Stomach smooth muscle (tissue), 2 donors: ENCODE results near the gene SCUBE3.

Experiments
- H3K27ac ChIP-seq: one replicate; pipeline ENCODE4 v1.7.0; 2013; ENCODE audit warnings: mild to moderate bottlenecking, low read length, inconsistent platforms
- H3K27me3 ChIP-seq, 2 donors: one replicate each; pipeline ENCODE4 v1.7.0; 2013; ENCODE audit warnings: low read length in 2 of 2; ENCODE audit not compliant: insufficient read depth in 2 of 2, control insufficient read depth in 1 of 2
- H3K36me3 ChIP-seq, 2 donors: one replicate each; pipeline ENCODE4 v1.7.0; 2013; ENCODE audit warnings: low read length in 2 of 2; ENCODE audit not compliant: control insufficient read depth in 2 of 2, insufficient read depth in 2 of 2
- H3K4me1 ChIP-seq: one replicate; pipeline ENCODE4 v1.7.0; 2013; ENCODE audit warnings: low read length; ENCODE audit not compliant: control insufficient read depth, insufficient read depth
- H3K4me3 ChIP-seq, 2 donors: one replicate each; pipeline ENCODE4 v1.7.0; 2013; ENCODE audit warnings: low read length in 2 of 2
- H3K9ac ChIP-seq, 2 donors: one replicate each; pipeline ENCODE4 v1.7.0; 2013; ENCODE audit warnings: low read length in 2 of 2, mild to moderate bottlenecking in 1 of 2
- H3K9me3 ChIP-seq, 2 donors: one replicate each; pipeline ENCODE4 v1.7.0; 2013; ENCODE audit warnings: low read length in 2 of 2; ENCODE audit not compliant: control insufficient read depth in 2 of 2
- donor health status: healthy.
- donor health status: Pancreatic carcinoma.

SCUBE3 gene

DNA sequence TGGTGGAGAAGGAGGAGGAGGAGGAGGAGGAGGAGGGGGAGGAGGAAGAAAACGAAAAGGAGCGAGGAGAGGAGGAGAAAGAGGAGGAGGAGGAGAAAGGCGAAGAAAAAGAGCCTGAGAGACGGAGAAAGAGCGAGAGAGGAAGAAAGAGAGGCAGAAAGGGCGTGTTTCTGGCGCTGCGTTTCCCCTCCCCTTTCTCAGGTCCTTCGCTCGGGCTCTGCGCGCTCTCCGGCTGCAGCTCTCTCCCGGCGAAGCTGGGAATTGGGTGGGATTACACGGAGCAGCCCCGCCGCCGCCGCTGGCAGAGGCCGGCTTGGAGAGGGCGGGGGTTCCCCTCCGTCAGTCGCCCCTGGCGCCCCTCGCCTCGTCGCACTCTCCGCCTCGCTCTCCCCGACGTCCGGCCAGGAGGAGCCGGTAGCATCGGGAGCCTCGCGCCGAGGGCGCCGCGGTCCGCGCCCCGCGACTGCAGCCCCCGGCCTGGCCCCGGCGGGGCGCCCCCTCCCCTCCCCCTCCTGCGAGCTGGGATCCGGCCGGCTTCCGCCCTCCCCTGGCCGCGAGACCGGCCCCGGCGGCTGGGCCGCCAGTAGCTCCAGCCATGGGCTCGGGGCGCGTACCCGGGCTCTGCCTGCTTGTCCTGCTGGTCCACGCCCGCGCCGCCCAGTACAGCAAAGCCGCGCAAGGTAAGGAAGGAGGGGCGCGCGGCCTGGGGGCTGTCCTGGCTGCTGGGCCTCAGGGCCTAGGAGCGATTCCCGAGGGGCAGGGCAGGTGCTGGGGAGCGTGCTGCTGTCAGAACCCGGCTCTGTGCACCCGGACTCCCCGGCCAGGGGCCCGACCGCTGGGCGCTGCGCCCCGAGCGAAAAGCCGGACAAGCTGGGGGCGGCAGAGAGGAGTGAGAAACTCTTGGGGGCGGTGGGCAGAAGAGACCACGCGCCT lies at the start of gene SCUBE3:
TSS of gene SCUBE3 (plus strand) at position 133 of the 933 bp plus-strand sequence. CDS start at position 596, 463 bp downstream.
- no peaks in the 10 kb centered on the region for H3K36me3 ChIP-seq
- H3K4me3 ChIP-seq: peak within 1 kb of the TSS; percentile 41 to 71
- H3K9me3 ChIP-seq: no peaks in the 10 kb centered on the region
- H3K27ac ChIP-seq: no peak within 1 kb of the TSS
- H3K9ac ChIP-seq: no peak within 1 kb of the TSS
- H3K4me1 ChIP-seq: peaks cover 24% of the 10 kb centered on the region
- H3K27me3 ChIP-seq: peaks cover 45 to 52% of the 10 kb centered on the region in 2 donors

- Histone ChIP-seq H3K36me3 (no peaks in the 10 kb centered on the region), H3K4me3 (no peak overlapping the region), H3K4me1 (peaks cover 2% of the 10 kb centered on the region), H3K27ac (no peak overlapping the region), H3K27me3 (peaks cover 0 to 2% of the 10 kb centered on the region in 2 donors), H3K9ac (no peak overlapping the region), H3K9me3 (no peaks in the 10 kb centered on the region)
Measured at GRCh38 chr6:35164277-35164676, 49.5 kb upstream of the SCUBE3 start.

DNA sequence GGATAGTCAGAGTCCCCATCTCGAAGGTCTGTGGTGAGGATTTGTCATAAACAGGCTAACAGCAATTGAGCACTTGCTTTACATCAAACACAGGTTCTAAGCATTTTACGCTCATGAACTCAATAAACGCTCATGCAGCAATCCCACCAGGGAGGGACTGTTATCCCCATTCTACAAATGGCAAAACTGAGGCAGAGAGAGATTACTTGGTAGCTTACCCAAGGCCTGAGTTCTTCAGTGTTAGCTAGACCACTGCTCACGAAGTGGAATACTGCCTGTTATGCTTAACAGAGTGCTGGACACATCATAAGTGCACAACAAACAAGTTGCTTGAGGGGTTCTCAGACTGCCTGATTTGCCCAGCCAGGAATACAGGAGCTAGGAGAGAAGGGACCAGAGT lies 48.9 kb upstream of the SCUBE3 start:
- Histone ChIP-seq H3K4me3 (no peak overlapping the region), H3K27me3 (peaks cover 0 to 2% of the 10 kb centered on the region in 2 donors), H3K9me3 (no peaks in the 10 kb centered on the region), H3K9ac (no peak overlapping the region), H3K4me1 (peaks cover 2% of the 10 kb centered on the region), H3K36me3 (no peaks in the 10 kb centered on the region), H3K27ac (no peak overlapping the region)

DNA sequence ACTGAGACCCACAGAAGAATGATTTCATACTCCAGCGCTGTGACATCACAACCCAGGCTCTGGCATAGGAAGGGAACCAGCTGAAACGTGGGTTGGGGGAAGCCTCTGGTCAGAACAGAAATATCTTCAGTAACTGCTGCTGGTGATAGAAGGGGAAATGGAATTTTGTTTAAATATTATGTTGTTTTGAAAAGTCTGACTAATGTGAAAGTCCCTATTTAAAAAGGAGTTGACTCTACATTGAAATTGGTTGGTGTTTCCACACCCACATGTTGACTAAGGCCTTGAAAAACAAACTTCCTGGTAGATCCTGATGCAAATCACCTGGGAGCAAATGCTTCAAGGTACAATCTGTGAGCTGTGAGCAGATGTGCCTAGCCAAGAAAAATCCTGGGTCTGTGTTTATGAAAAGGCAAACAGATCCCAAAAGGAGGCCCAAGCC lies 48.1 kb upstream of the SCUBE3 start:
- Histone ChIP-seq H3K9me3 (no peaks in the 10 kb centered on the region), H3K9ac (no peak overlapping the region), H3K4me3 (no peak overlapping the region), H3K27ac (no peak overlapping the region), H3K27me3 (peaks cover 0 to 2% of the 10 kb centered on the region in 2 donors), H3K36me3 (no peaks in the 10 kb centered on the region), H3K4me1 (peaks cover 2% of the 10 kb centered on the region)

DNA sequence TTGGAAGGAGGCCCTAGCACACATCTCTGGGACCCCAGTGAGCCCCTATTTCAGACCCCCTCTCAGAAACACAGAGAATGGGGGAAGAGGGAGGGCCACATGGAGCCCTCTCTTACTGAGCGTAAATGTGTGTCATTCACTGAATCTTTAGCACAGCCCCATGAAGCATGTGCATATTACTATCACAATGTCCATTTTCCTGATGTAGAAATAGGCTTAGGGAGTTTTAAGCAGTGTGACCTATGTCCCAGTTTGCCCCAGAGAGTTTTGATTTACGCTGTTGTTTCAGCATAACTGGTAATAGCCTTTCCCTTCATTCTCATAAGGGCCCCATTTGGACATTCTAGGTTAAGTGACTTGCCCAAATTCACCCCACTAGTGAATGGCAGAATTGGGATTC lies 47.6 kb upstream of the SCUBE3 start:
- Histone ChIP-seq H3K9me3 (no peaks in the 10 kb centered on the region), H3K27ac (no peak overlapping the region), H3K27me3 (peaks cover 0 to 2% of the 10 kb centered on the region in 2 donors), H3K4me1 (peaks cover 2% of the 10 kb centered on the region), H3K36me3 (no peaks in the 10 kb centered on the region), H3K4me3 (no peak overlapping the region), H3K9ac (no peak overlapping the region)

DNA sequence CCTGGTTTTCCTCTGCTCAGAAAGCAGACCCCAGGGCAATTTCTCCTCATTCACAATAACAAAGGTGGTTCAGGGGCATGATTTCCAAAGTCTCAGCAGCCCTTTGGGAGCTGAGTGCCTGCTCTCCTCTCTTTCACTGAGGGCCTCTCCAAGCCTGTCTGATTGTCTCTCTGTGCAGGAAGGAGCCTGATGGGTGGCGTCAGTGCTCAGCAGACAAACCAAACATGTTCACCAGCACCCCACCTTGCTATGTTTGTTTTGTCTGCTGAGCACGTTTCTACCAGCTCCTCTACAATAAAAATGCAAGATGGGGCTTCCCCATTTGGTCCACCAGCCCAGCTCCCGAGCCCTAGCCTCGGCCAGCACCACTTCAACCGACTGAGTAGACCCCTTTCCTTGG lies 47.2 kb upstream of the SCUBE3 start:
- Histone ChIP-seq H3K4me1 (peaks cover 2% of the 10 kb centered on the region), H3K9me3 (no peaks in the 10 kb centered on the region), H3K27ac (no peak overlapping the region), H3K36me3 (no peaks in the 10 kb centered on the region), H3K27me3 (peaks cover 0 to 2% of the 10 kb centered on the region in 2 donors), H3K4me3 (no peak overlapping the region), H3K9ac (no peak overlapping the region)

DNA sequence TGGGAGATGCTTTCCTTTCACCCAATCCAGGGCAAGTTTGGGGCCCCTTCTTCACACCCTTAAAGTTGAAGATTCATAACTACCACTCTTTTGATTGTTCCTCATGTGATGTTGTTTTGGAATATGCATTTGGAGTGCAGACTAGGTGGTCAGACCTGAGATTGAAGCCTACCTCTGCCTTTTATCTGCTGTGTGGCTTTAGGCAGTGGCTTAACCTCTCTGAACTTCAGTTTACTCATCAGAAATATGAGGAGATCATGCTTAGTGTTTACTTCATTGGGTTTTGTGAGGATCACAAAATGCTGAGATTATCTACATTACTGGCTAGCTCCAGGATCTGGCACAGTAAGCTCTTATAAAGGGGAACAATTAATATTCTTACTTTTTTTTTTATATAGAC lies 46.3 kb upstream of the SCUBE3 start:
- no peak overlapping the region for H3K4me3 ChIP-seq
- peaks cover 2% of the 10 kb centered on the region for H3K4me1 ChIP-seq
- H3K27me3 ChIP-seq: peaks cover 0 to 2% of the 10 kb centered on the region in 2 donors
- H3K9me3 ChIP-seq: no peaks in the 10 kb centered on the region
- no peak overlapping the region for H3K27ac ChIP-seq
- no peak overlapping the region for H3K9ac ChIP-seq
- H3K36me3 ChIP-seq: no peaks in the 10 kb centered on the region

DNA sequence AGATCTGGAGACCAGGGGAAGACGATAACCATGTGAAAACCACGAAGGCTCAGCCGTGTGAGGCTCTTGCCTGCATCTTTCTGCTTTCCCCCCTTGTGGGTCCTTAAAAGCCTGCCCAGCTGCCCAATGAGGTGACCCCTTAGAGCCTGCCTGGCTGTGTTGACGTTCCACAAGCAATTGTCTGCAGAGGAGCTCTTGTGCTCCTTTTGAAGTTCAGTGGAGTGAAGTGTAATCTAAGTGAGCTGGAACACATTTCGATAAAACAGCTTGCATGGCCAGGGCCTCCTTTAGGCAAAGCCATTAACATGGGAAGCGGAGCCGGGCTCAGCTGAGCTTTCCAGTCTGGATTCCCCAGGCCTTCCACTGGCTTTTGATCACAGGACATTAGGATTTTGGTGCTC lies 45.3 kb upstream of the SCUBE3 start:
- Histone ChIP-seq H3K4me1 (peaks cover 2% of the 10 kb centered on the region), H3K27ac (no peak overlapping the region), H3K4me3 (no peak overlapping the region), H3K36me3 (no peaks in the 10 kb centered on the region), H3K27me3 (peaks cover 0 to 2% of the 10 kb centered on the region in 2 donors), H3K9me3 (no peaks in the 10 kb centered on the region), H3K9ac (no peak overlapping the region)

DNA sequence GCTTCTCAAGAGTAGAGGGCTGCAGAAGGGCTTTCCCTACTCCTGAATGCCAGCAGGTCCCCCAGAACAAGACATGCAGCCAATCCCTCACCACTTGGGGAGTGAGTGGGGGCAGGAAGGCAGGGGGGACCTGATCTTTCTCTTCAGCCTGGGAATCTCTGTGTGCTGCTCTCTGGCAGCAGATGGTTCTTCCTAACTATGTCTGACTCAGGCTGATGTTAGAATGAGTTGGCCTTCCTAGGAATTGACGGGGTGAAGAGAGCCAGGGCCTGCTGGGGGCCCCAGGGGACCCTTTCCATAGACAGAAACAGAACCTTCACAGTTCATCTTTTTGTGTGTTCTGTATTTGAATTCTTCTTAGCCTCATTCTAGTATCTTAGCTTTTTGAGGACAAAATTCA lies 43.6 kb upstream of the SCUBE3 start:
- Histone ChIP-seq H3K27me3 (peaks cover 0 to 2% of the 10 kb centered on the region in 2 donors), H3K27ac (no peak overlapping the region), H3K9ac (no peak overlapping the region), H3K4me3 (no peak overlapping the region), H3K9me3 (no peaks in the 10 kb centered on the region), H3K36me3 (no peaks in the 10 kb centered on the region), H3K4me1 (peaks cover 2% of the 10 kb centered on the region)

DNA sequence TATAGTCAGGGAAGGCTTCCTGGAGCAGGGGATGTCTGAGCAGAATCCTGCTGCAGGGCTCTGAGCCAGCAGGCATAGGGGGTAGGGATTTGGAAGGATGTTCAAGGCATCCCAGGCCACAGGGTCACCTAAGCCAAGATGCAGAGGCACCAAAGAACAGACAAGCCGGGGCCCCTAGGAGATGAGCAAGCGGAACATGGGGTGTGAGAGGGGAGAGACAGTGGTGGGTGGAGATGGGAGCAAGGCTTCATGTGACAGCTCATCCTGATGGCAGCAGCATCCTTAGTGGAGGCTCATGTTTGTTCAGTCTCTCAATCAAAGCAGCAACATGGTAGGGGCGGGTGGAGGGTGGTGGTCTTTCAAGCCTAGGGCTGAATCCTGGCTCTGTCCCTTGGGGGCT lies 42.9 kb upstream of the SCUBE3 start:
- Histone ChIP-seq H3K9me3 (no peaks in the 10 kb centered on the region), H3K9ac (no peak overlapping the region), H3K27me3 (peaks cover 0 to 2% of the 10 kb centered on the region in 2 donors), H3K27ac (no peak overlapping the region), H3K4me3 (no peak overlapping the region), H3K36me3 (no peaks in the 10 kb centered on the region), H3K4me1 (no peaks in the 10 kb centered on the region)

GRCh38 chr6:35173044-35173426 lies 40.7 kb upstream of the SCUBE3 start:
- Histone ChIP-seq H3K4me3 (no peak overlapping the region), H3K27me3 (peaks cover 2 to 3% of the 10 kb centered on the region in 2 donors), H3K4me1 (no peaks in the 10 kb centered on the region), H3K9me3 (no peaks in the 10 kb centered on the region), H3K9ac (no peak overlapping the region), H3K36me3 (no peaks in the 10 kb centered on the region), H3K27ac (no peak overlapping the region)
